ENCODE results near the gene ANXA4. TPM values are rescaled to one million over a fixed set of nuclear protein-coding genes. Genes with fewer than 3 reads are reported as not detected.

Gene ANXA4
- total RNA-seq, 1 experiment from 2014 or later = 9.5 TPM

GRCh38 chr2:69733342-69734034 lies 8.4 kb upstream of the ANXA4 start (continued):
- TF ChIP-seq ZSCAN18 (CRISPR knock-in tag; IDR thresholded peaks at IDR 0.05) (no peak), RELA (CRISPR knock-in tag; IDR thresholded peaks at IDR 0.05; ENCODE audit: borderline replicate concordance) (no peak), ZNF281 (CRISPR knock-in tag; IDR thresholded peaks at IDR 0.05) (no peak)

- Mint-ChIP-seq H3K4me1 (peaks cover 7% of the 10 kb centered on the region), H3K27me3 (ENCODE audit: low read depth) (no peaks in the 10 kb centered on the region), H3K27ac (no peak overlapping the region), H3K36me3 (no peaks in the 10 kb centered on the region), H3K4me3 (no peak overlapping the region), H3K9me3 (no peaks in the 10 kb centered on the region)
- ATAC-seq = no peak
- CTCF ChIA-PET = interaction anchor here (2.0 to 4.2 kb wide), 2 partner anchors 10 to 83 kb away, joined by 6 to 40 read pairs; no protein-coding TSS in a partner anchor
- no peak for TF ChIP-seq E2F5 (CRISPR knock-in tag; IDR thresholded peaks at IDR 0.05)
- TF ChIP-seq ZNF532 (CRISPR knock-in tag; IDR thresholded peaks at IDR 0.05; ENCODE audit: borderline replicate concordance) = no peak
- no peak for TF ChIP-seq ZNF425 (CRISPR knock-in tag; conservative IDR thresholded peaks at IDR 0.05)
- no peak for TF ChIP-seq TEAD4 (CRISPR knock-in tag; IDR thresholded peaks at IDR 0.05)
- no peak for TF ChIP-seq RORB (CRISPR knock-in tag; IDR thresholded peaks at IDR 0.05)
- no peak for TF ChIP-seq GTF2I (CRISPR knock-in tag; conservative IDR thresholded peaks at IDR 0.05)
- TF ChIP-seq ESRRA (CRISPR knock-in tag; IDR thresholded peaks at IDR 0.05; ENCODE audit: borderline replicate concordance) = no peak
- TF ChIP-seq ZNF423 (CRISPR knock-in tag; IDR thresholded peaks at IDR 0.05) = no peak
- TF ChIP-seq OVOL2 (CRISPR knock-in tag; IDR thresholded peaks at IDR 0.05; ENCODE audit: borderline replicate concordance) = no peak
- no peak for TF ChIP-seq AFF4 (CRISPR knock-in tag; IDR thresholded peaks at IDR 0.05; ENCODE audit: borderline replicate concordance)
- no peak for TF ChIP-seq TCF7 (CRISPR knock-in tag; IDR thresholded peaks at IDR 0.05; ENCODE audit: low read depth)
- POLR2A ChIA-PET = no interaction called here
- no peak for DNase-seq (ENCODE audit: low spot score)
Observed at GRCh38 chr2:69734035-69734611, 7.8 kb upstream of the ANXA4 start.
